K562 (cell line): ENCODE results near the gene SPDL1. TPM values are rescaled to one million over a fixed set of nuclear protein-coding genes. Genes with fewer than 3 reads are reported as not detected.

Source experiments
- ATAC-seq: fragments of 200-7000 bp; cut with Tn5 transposase; 3 replicates; pipeline ENCODE4 v1.9.1; 2020; ENCODE audit warnings: moderate library complexity
- BruUV-seq: library from RNA; stranded (reverse); fragments of 400-500 nt; replicated peaks from 2 replicates; lab custom pipeline; 2021; lab: Mats Ljungman, UMichigan
- CTCF ChIA-PET: fragments of 300-600 bp; formaldehyde crosslinking; extraction: SDS; loops from one replicate; lab custom pipeline; 2021; ENCODE audit warnings: low intra/inter-chr PET ratio; lab: Yijun Ruan, JAX
- POLR2A ChIA-PET: fragments of 300-600, 350-650 bp; sonication (Branson Sonifier 250); formaldehyde crosslinking; extraction: SDS; loops from one replicate; lab custom pipeline; 2021; ENCODE audit warnings: antibody characterized with exemption, inconsistent platforms; lab: Yijun Ruan, JAX
- DNase-seq, 4 experiments: peaks; one replicate each; pipeline versions ENCODE4 v3.0.0 to v3.0.0-alpha.2; 2011 to 2018; ENCODE audit warnings: low spot score in 3 of 4, mixed read lengths in 3 of 4; ENCODE audit errors: extremely low read depth in 1 of 4
- FAIRE-seq: peaks from 2 replicates; lab custom pipeline; 2011; peaks lifted over from hg19 to GRCh38; lab: Jason Lieb, UNC
- H2AFZ ChIP-seq: 2 replicates; pipeline ENCODE4 v1.6.0; 2011; ENCODE audit warnings: low read depth, low read length, control low read depth, inconsistent platforms
- H3K27ac ChIP-seq: fragments of 200-600 bp; 3 replicates; pipeline ENCODE4 v1.8.0; 2011; ENCODE audit warnings: low read depth, mild to moderate bottlenecking, control low read depth, inconsistent platforms, low read length, moderate library complexity, mixed read lengths; ENCODE audit errors: extremely low read depth
- H3K27me3 ChIP-seq, 2 experiments: fragments of 300-600 bp in 1 of 2; 2 replicates in 1 of 2; 3 replicates in 1 of 2; pipeline versions ENCODE4 v1.6.0 to v1.8.0; 2011; ENCODE audit warnings: inconsistent platforms in 2 of 2, low read length in 2 of 2, mild to moderate bottlenecking in 1 of 2, mixed read lengths in 1 of 2, moderate library complexity in 1 of 2; ENCODE audit not compliant: control insufficient read depth in 2 of 2, insufficient read depth in 2 of 2
- H3K36me3 ChIP-seq: fragments of 300-600 bp; 3 replicates; pipeline ENCODE4 v1.8.0; 2011; ENCODE audit warnings: mild to moderate bottlenecking, low read length, inconsistent platforms; ENCODE audit not compliant: control insufficient read depth, insufficient read depth
- H3K4me1 ChIP-seq, 2 experiments: fragments of 200-600 bp in 1 of 2; replicated peaks in 1 of 2; 2 replicates in 1 of 2; 3 replicates in 1 of 2; pipeline versions ENCODE4 v1.5.1 to v1.8.0; 2011; ENCODE audit warnings: inconsistent platforms in 2 of 2, low read length in 2 of 2, mild to moderate bottlenecking in 1 of 2, mixed read lengths in 1 of 2, moderate library complexity in 1 of 2; ENCODE audit not compliant: control insufficient read depth in 2 of 2, insufficient read depth in 2 of 2
- H3K4me2 ChIP-seq: 2 replicates; pipeline ENCODE4 v1.6.1; 2011; ENCODE audit warnings: low read length, control low read depth, inconsistent platforms, mixed read lengths; ENCODE audit not compliant: insufficient read depth
- H3K4me3 ChIP-seq: fragments of 200-600 bp; sonication (generic), shearing (Covaris generic); 2 replicates; pipeline ENCODE4 v1.5.1; 2016; ENCODE audit warnings: control low read depth, inconsistent platforms
- H3K79me2 ChIP-seq: fragments of 200-600 bp; 3 replicates; pipeline ENCODE4 v1.8.0; 2011; ENCODE audit warnings: low read length, inconsistent platforms; ENCODE audit not compliant: control insufficient read depth, insufficient read depth
- H3K9ac ChIP-seq, 2 experiments: 2 replicates each; pipeline versions ENCODE4 v1.6.0 to v1.6.1; 2011; ENCODE audit warnings: low read depth in 2 of 2, low read length in 2 of 2, control low read depth in 1 of 2, inconsistent platforms in 1 of 2, mild to moderate bottlenecking in 1 of 2, mixed read lengths in 1 of 2; ENCODE audit not compliant: insufficient read depth in 1 of 2
- H3K9me1 ChIP-seq: one replicate; pipeline ENCODE4 v1.6.0; 2011; ENCODE audit warnings: inconsistent platforms, mild to moderate bottlenecking, low read length, moderate library complexity; ENCODE audit not compliant: control insufficient read depth, insufficient read depth
- H3K9me3 ChIP-seq: replicated peaks from 2 replicates; pipeline ENCODE4 v1.5.1; 2011; ENCODE audit warnings: low read depth, low read length, inconsistent platforms; ENCODE audit not compliant: control insufficient read depth, insufficient read depth
- H4K20me1 ChIP-seq: replicated peaks from 2 replicates; pipeline ENCODE4 v1.6.1; 2011; ENCODE audit warnings: low read length, inconsistent platforms, mixed read lengths; ENCODE audit not compliant: control insufficient read depth, insufficient read depth
- ERF ChIP-seq: fragments of 450-650 bp; formaldehyde crosslinking; IDR thresholded peaks from 2 replicates; pipeline ENCODE4 v1.4.0; 2020; ENCODE audit warnings: mild to moderate bottlenecking, mixed read lengths
- ETV1 ChIP-seq: fragments of 450-650 bp; conservative IDR thresholded peaks from 2 replicates; pipeline ENCODE4 v1.6.1; 2016; ENCODE audit warnings: missing genetic modification characterization, control low read depth, low read depth, missing compliant biosample characterization
- HOMEZ ChIP-seq: fragments of 250-450 bp; sonication (Bioruptor Pico); IDR thresholded peaks from 2 replicates; pipeline ENCODE4 v1.4.0; 2020; ENCODE audit warnings: mild to moderate bottlenecking, moderate library complexity
- KDM5B ChIP-seq: fragments of 200-600 bp; sonication (generic); IDR thresholded peaks from 2 replicates; pipeline ENCODE4 v1.6.1; 2012; ENCODE audit warnings: low read depth, mild to moderate bottlenecking, moderate library complexity, low read length, control low read depth, inconsistent platforms; ENCODE audit not compliant: insufficient replicate concordance
- NCOA4 ChIP-seq: fragments of 450-650 bp; IDR thresholded peaks from 2 replicates; pipeline ENCODE4 v1.6.1; 2018; ENCODE audit warnings: mild to moderate bottlenecking; ENCODE audit not compliant: partially characterized antibody
- OTX1 ChIP-seq: fragments of 450-650 bp; formaldehyde crosslinking; IDR thresholded peaks from 2 replicates; pipeline ENCODE4 v1.4.0; 2022; ENCODE audit warnings: mild to moderate bottlenecking
- POLR2G ChIP-seq: fragments of 200-400 bp; formaldehyde crosslinking; IDR thresholded peaks from 2 replicates; pipeline ENCODE4 v1.6.1; 2017; ENCODE audit warnings: low read depth, mild to moderate bottlenecking, antibody characterized with exemption, low read length, moderate library complexity
- RBFOX2 ChIP-seq: fragments of 200-400 bp; formaldehyde crosslinking; IDR thresholded peaks from 2 replicates; pipeline ENCODE4 v1.6.1; 2017; ENCODE audit warnings: low read depth, mild to moderate bottlenecking, low read length, moderate library complexity
- SIX5 ChIP-seq, 2 experiments: IDR thresholded peaks; 2 replicates each; pipeline ENCODE4 v1.6.1; 2011; ENCODE audit warnings: low read length in 2 of 2, borderline replicate concordance in 1 of 2, low read depth in 1 of 2, mild to moderate bottlenecking in 1 of 2, moderate library complexity in 1 of 2; ENCODE audit not compliant: insufficient read depth in 1 of 2
- ZBED1 ChIP-seq: IDR thresholded peaks from 2 replicates; pipeline ENCODE4 v1.6.1; 2014
- ZBTB33 ChIP-seq: sonication (generic); formaldehyde crosslinking; IDR thresholded peaks from 2 replicates; pipeline ENCODE4 v1.8.1; 2023; ENCODE audit warnings: mild to moderate bottlenecking, missing genetic modification reagents
- ZFX ChIP-seq: sonication (generic); formaldehyde crosslinking; IDR thresholded peaks from 2 replicates; pipeline ENCODE4 v1.8.0; 2022; ENCODE audit warnings: mild to moderate bottlenecking, missing genetic modification reagents, moderate library complexity
- ZNF24 ChIP-seq: fragments of 450-650 bp; IDR thresholded peaks from 2 replicates; pipeline ENCODE4 v1.6.1; 2016
- WGBS: fragments of 100-300 bp; shearing (Covaris generic); methylation state at CpG from one replicate; pipeline ENCODE4 v1.1.6; 2016; ENCODE audit warnings: low coverage, mixed read lengths; ENCODE audit not compliant: insufficient coverage; ENCODE audit errors: missing lambda C conversion rate; 5-methylcytosine and 5-hydroxymethylcytosine counted together
- in situ Hi-C: fragments of 300-500 bp; cut with MboI; formaldehyde crosslinking; loops from 4 replicates; pipeline ENCODE4 v1.15.0; 2018; ENCODE audit warnings: inconsistent platforms, mixed read lengths
- intact Hi-C: fragments of 100-400 bp; cut with micrococcal nuclease; formaldehyde crosslinking; loops from 2 replicates; pipeline ENCODE4 v1.14.2; 2022
- polyA plus RNA-seq, 8 experiments: library from polyadenylated mRNA; depleted of rRNA in 4 of 8; stranded (reverse) in 5 of 8; unstranded in 3 of 8; fragments of >200 nt; fragmentation: Nextera tagmentation in 2 of 8; fragmentation: Illumina TruSeq in 1 of 8; extraction: Ambion mirVana in 2 of 8; extraction: Trizol in 1 of 8; gene quantifications; 2 replicates each; pipeline versions ENCODE4 v1.2.1 to v1.2.3, GENCODE V29; 2011 to 2014; ENCODE audit warnings: inconsistent platforms in 1 of 8, missing spikeins in 1 of 8
- total RNA-seq, 7 experiments: library from RNA; depleted of rRNA in 6 of 7; stranded (reverse); fragments of >200 nt in 6 of 7; fragmentation: Illumina TruSeq in 2 of 7; extraction: Trizol in 2 of 7; gene quantifications; 2 replicates each; pipeline versions ENCODE4 v1.2.1 to v1.2.3, GENCODE V29; 2011 to 2021; ENCODE audit warnings: low replicate concordance in 1 of 7
- TF ChIP-seq, protein P1 (sequence below): sonication (generic); formaldehyde crosslinking; IDR thresholded peaks from 2 replicates; pipeline ENCODE4 v1.9.0; 2022; ENCODE audit warnings: mild to moderate bottlenecking, missing genetic modification reagents
- TF ChIP-seq, protein P2 (sequence below): conservative IDR thresholded peaks from 2 replicates; pipeline ENCODE4 v1.6.1; 2011; ENCODE audit warnings: low read depth, mild to moderate bottlenecking, low read length; ENCODE audit not compliant: control insufficient read depth

SPDL1 gene
- total and polyA plus RNA-seq, 9 of the 15 experiments (the other 6 are each of a cell fraction or from before 2014, with no cell fraction given), result 32.4 to 59.6 (median 49.0) TPM

- no peak for TF ChIP-seq ZBTB33 (CRISPR knock-in tag)
Measured at GRCh38 chr5:169549453-169550100, 34.0 kb upstream of the SPDL1 start (continued).

DNA sequence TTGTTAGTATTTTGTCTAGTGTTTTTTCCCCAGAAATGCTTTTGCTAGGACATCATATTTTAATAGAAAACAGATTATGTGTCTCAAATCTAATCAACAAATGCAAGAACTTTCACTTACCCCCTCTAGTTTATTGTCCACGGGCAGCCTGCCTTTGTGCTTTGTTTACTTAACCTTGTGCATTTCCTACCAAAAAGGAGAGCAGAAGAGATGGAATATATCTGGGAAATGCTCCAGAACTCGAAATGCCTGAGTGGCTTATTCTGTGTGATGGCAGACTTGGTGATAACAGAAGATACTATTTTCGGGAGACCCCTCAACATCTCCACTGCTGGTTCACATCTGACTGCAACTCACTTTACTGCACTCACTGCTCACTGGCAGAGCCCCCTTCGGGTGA, 33.3 kb upstream of the SPDL1 start:
- Histone ChIP-seq H2AFZ (no peak overlapping the region), H3K4me3 (no peak overlapping the region), H3K4me2 (no peak overlapping the region), H3K4me1 (no peaks in the 10 kb centered on the region), H4K20me1 (no peaks in the 10 kb centered on the region), H3K79me2 (no peaks in the 10 kb centered on the region), H3K9me3 (no peaks in the 10 kb centered on the region), H3K27me3 (no peaks in the 10 kb centered on the region; a peak in 1 of 5 replicates), H3K9ac (no peak overlapping the region), H3K9me1 (no peaks in the 10 kb centered on the region), H3K27ac (no peak overlapping the region), H3K36me3 (no peaks in the 10 kb centered on the region)
- intact Hi-C loops (no loop called here), in situ Hi-C loops (no loop called here)
- ATAC-seq (no peak), DNase-seq (no peak), FAIRE-seq (peak; percentile 15)
- 0% methylated on average over 4 of the region's 4 CpGs for WGBS
- CTCF ChIA-PET, result no interaction called here
- no TSS peak for BruUV-seq
- POLR2A ChIA-PET, result no interaction called here
- TF ChIP-seq ETV1 (no peak), ERF (CRISPR knock-in tag) (no peak), HOMEZ (CRISPR knock-in tag) (no peak), KDM5B (no peak), RBFOX2 (no peak), OTX1 (no peak), POLR2G (no peak), ZNF24 (no peak), ZFX (CRISPR knock-in tag) (no peak), NCOA4 (no peak), SIX5 (IDR thresholded peaks at IDR 0.05; ENCODE audit: borderline replicate concordance in 1 of 2, insufficient read depth in 1 of 2, low read depth in 1 of 2, low read length in 2 of 2) (no peak), ZBED1 (no peak)
- TF ChIP-seq, protein P1, sequence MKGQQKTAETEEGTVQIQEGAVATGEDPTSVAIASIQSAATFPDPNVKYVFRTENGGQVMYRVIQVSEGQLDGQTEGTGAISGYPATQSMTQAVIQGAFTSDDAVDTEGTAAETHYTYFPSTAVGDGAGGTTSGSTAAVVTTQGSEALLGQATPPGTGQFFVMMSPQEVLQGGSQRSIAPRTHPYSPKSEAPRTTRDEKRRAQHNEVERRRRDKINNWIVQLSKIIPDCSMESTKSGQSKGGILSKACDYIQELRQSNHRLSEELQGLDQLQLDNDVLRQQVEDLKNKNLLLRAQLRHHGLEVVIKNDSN (CRISPR knock-in tag), result no peak
- TF ChIP-seq, protein P2, sequence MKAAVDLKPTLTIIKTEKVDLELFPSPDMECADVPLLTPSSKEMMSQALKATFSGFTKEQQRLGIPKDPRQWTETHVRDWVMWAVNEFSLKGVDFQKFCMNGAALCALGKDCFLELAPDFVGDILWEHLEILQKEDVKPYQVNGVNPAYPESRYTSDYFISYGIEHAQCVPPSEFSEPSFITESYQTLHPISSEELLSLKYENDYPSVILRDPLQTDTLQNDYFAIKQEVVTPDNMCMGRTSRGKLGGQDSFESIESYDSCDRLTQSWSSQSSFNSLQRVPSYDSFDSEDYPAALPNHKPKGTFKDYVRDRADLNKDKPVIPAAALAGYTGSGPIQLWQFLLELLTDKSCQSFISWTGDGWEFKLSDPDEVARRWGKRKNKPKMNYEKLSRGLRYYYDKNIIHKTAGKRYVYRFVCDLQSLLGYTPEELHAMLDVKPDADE, result no peak
